Nucleus accumbens (tissue), 56 donors: ENCODE data around the gene PDE8B.

Source experiments
- DNase-seq, 56 donors: peaks; one replicate each; lab custom pipeline; 2025; lab: John Stamatoyannopoulos, UW

The PDE8B gene

GRCh38 chr5:77210091-77210963 lies at the start of gene PDE8B:
Gene PDE8B, plus strand, starts transcription at chr5:77210680. Its CDS starts 246 bp downstream, at chr5:77210926.
- DNase-seq = peak in 20 of 56 donors; percentile 17 to 65 (median 38)

DNA sequence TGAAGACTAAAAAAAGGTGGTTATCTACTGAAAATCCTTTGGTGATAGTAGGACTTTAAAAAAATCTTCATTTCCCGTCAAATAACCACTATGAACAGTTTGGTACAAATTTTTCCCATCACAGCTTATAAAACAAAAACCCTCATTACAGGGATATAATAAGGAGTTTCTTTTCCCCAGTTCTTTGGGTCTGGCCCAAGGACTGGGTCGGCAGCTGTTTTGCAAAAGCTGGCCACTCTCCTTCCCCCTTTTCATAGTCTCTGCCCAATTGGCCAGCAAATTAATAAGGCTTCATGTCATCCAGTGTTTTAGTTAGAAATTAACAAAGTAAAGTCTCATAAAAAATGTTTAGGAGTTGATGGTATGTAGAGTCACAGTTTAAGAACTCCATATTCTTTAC lies 47.0 kb upstream of the PDE8B start:
- DNase-seq = peak in 12 of 56 donors; percentile 4 to 42 (median 12)

- no peak for DNase-seq
Measured at GRCh38 chr5:77167063-77167462, 43.4 kb upstream of the PDE8B start.

DNA sequence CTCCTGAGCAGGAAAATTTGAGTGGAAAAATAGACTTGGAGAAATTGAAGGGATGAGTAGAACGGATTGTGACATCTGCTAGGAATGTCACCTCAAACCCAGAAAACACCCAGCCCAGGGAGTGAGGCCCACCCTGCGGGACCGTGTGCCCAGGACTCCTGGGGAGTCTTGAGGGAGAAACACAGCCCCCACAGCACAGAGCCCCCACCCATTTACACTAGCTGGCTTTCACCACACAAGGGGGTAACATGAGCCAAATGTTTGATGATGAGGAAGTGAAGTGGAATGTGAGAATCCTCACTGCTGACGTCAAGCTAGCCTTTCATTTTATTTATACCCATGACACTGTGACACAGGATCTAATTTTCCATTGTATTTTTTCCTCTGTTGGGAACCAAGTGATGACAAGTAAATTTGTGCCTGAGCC lies 42.8 kb upstream of the PDE8B start:
- DNase-seq = peak in 1 of 56 donors; percentile 31

DNA sequence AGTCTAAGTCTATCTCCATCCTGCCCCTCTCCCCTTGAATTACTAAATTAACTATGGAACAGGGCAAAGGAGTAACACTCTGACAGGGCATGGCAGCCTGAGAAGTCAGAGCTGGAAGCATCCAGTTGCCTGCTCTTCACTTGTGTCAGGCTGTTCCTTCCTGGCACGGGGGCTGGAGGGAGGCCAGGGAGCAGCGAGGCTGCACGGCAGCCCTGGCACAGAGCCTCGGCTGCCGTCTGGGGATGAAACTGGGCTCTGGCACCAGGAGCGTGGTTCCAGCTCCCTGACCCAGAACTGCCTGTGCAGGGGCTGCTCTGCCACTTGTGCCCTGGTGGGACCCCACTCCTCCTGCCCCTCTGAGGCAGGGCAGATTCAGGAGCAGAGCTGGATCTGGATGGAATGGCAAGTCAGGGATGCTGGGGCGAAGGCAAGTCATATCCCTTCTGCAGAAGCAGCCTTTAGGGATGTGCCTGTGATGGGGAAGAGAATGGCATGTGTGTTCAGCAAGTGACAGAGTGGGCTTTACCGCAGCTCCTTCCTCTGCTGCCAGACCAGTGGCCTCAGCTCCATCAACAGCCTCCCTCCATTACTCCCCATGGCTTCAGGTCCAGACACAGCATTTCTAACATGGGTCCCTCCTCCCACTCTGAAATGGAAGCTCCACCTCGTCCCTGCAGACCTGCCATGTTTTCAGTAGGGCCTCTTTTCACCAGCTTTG lies 42.2 kb upstream of the PDE8B start:
- DNase-seq = peak in 54 of 56 donors; percentile 13 to 90 (median 70)

- peak in 2 of 56 donors; percentile 14 to 20 for DNase-seq
Measured at GRCh38 chr5:77168879-77169244, 41.6 kb upstream of the PDE8B start.

GRCh38 chr5:77170196-77170890 lies 40.1 kb upstream of the PDE8B start:
- DNase-seq = no peak

DNA sequence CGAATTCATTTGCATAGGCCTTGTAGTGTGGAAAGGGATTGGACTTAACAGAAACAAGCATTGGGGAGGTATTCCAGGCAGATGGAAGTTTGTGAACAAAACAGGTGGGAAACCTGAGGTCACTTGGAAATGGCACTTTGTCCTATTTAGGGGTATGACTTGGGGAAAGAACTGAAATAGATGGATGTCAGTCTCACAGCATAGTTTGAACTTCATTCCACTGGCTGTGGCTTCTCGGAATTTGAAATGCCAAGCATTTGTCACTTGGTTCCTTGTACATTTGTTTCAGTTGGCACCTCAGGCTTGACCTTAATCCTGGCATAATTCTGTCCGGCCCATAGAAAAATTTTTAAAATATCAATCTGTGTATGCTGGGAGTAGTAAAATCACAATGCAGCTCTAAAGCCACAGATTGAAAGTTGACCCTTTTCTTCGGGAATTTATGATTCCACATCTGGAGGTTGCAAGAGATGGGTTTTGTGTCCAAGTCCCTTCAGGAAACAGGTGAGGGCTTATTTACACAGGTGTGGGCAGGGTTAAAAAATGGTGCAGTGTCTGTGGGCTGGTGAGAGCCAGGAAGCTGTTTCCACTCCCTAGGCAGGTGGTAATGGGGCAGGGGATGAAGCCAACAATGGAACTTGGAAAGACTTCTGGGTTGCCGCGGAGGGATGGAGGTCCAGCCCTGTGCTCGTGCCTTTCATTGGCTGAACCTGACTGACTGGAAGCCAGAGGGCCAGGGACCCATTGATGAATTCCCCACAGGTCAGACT lies 39.2 kb upstream of the PDE8B start:
- no peak for DNase-seq

DNA sequence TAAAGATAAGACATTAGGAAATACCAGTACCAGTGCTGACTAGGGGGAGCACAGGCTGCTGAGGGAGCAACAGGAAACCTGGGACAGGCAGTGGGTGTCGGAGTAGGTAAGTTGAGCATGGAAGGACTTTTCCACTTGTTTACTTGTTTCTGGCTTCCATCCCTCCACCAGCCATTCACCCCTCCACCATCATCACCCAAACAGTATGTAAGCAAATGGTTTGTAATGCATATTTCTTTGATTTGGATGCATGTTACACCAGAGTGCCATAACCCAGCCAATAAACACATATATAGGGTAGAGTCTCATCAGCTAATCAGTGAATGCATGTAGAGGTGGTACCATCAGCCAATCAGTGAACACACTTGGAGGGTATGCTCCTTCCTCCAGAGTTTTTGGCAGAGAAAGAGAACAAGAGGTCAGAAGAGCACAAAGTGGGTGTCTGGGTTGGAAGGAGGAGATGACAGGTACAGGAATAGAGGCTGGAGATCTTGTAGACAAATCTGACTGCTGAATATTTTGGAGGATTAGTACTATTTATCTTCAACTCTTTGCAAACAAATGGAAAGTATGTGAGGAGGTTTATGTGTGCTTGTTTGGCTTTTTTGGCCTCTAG lies 37.7 kb upstream of the PDE8B start:
- DNase-seq = no peak

GRCh38 chr5:77174526-77174925 lies 36.0 kb upstream of the PDE8B start:
- DNase-seq = no peak

- no peak for DNase-seq
Measured at GRCh38 chr5:77175231-77175630, 35.2 kb upstream of the PDE8B start.

DNA sequence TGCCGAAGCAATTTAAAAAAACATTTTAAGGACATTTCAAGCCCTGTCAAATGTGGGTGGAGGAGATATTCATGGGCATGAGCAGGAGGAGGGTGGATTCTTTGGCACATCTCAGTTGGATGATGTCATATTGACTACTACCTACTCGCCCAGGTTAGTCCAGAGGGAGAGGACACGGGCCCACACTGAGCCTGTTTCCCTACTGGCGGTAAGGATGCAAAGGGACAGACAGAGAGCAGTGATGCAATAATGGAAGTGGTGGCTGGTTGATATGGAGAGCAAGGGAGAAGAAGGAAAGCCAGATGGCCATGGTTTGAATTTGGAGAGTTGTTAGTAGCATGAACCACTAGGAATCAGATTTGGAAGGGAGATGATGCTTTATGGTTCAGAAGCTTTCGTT lies 34.1 kb upstream of the PDE8B start:
- no peak for DNase-seq

DNA sequence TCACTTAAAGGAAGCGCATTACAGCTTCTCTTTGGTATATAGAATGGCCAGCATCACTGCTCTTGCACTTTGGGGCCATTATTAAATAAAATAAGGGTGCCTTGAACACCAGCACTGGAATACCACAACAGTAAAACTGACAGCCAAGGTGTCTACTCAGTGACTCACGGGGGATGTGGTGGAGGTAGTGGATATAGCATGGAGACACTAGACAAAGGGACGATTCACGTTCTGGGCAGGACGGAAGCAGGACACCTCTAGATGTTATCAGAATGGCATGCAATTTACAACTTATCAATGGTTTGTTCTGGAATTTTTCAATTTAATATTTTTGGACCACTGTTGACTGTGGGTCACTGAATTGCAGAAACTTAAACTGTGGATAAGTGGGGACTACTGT lies 32.9 kb upstream of the PDE8B start:
- DNase-seq = no peak

DNA sequence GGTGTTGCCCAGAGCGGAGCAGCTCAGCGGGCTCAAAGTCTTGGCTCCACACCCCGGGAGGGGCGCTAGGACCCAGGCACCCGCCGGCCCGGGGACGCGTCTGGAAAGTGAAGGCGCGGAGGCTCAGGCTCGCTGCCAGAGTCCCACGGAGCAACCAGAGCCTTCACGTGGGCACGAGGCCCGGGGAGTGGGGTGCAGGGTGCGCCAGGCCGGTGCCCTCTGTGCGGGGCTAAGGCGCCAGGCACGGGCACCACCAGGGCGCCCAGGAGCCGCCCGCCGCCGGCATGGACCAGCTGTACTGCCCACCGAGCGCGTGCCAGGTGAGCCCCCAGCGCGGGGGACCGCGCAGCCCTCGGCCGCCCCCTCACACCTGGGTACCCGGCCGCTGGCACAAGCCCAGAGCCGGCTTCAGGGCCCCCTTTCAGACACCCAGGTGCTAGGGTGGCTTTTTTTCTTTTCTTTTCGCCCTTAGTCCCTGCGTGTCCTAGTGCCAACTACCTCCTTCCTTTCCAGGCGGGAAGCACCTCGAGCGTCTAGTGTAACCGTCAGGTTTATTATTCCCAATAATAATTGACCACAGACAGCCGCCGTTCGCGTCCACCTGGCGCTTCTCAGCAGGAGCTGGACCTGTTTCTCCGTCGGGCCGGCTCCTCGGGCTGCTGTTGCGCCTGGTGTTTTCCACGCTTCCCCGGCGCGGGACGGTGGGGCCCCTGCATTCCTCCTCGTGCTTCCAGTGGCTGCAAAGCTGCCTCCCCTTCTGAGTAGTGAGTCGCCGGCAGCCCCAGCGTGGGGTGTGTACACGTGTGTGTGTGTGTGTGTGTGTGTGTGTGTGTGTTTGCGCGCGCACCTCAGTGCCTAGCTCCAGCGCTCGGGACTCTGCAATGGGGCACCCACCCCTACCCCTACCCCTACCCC lies 30.1 kb upstream of the PDE8B start:
- peak in 20 of 56 donors; percentile 11 to 70 (median 18) for DNase-seq

- no peak for DNase-seq
Measured at GRCh38 chr5:77181173-77181572, 29.3 kb upstream of the PDE8B start.

DNA sequence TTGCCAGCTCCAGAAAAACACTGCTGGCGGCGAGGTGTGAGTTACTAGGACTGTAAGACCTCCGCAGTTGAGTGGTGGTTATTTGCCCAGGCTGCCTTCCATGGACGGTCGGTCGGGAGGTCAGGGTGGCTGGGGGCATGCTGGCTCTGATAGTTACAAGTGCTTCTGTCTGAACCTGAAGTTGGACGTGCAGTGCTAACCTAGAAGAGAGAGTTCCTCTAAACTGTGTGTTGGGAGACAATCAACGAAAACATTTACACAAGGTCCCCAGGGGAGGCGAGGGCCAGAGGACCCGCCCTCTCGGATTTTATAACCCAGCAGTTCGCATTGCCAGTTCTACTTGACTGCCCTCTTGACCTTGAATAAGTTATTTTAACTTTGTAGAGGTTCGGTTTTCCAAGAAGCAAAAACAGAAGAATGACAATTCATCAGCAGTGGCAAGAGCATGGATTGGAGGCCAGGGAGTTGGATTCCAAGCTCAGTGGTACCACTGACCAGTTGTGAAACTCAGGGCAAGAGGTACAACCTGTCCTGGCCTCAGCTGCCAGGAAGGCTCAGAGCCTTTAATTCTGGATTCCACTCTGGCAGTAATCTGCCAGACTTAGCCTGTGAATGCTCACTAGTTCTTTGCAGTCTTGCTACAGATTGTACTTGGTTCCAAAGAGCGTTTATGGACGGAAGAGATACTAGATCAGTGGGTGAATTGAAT lies 28.7 kb upstream of the PDE8B start:
- no peak for DNase-seq

DNA sequence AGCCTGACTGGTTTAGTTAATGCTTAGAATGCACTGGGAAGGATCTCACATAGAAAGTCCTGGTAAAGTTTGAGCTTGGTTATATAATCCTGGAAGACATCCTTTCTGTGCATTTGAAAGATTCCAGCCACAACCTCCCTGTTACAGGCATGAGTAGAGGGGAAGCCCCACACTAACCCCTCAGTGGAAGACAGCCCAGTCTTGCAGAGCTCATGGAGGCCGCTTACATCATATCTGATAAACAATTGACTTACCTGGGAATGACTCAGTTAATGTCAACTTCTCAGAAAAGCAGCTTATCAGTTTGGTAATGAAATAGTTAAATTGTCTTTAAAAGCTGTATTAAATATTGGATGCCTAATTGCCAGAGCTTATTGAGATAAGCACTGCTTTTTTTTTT lies 28.1 kb upstream of the PDE8B start:
- no peak for DNase-seq
